ENCODE results near the gene GGCX.

GRCh38 chr2:85514323-85514722 lies 47.0 kb downstream of the GGCX start:
- TF ChIP-seq POLR2A (IDR thresholded peaks at IDR 0.05) (no peak), CTCF (IDR thresholded peaks at IDR 0.05) (no peak), EP300 (IDR thresholded peaks at IDR 0.05) (no peak)
